KMS-11 (cell line): ENCODE data around the gene ACO1.

ENCODE experiments used
- H2AFZ ChIP-seq: fragments of 200-600 bp; sonication (generic); 2 replicates; pipeline ENCODE4 v1.6.1; 2016; ENCODE audit warnings: antibody characterized with exemption, mixed run types, low read depth
- H3K27ac ChIP-seq: fragments of 200-600 bp; sonication (generic); 2 replicates; pipeline ENCODE4 v1.6.1; 2016; ENCODE audit warnings: mild to moderate bottlenecking, mixed run types
- H3K27me3 ChIP-seq: fragments of 200-600 bp; sonication (generic); 2 replicates; pipeline ENCODE4 v1.6.1; 2017; ENCODE audit warnings: mild to moderate bottlenecking, low read depth, mixed run types, moderate library complexity; ENCODE audit not compliant: insufficient read depth
- H3K36me3 ChIP-seq: fragments of 200-600 bp; sonication (generic); 2 replicates; pipeline ENCODE4 v1.6.1; 2017; ENCODE audit warnings: mild to moderate bottlenecking, mixed run types; ENCODE audit not compliant: insufficient read depth
- H3K4me1 ChIP-seq: fragments of 200-600 bp; sonication (generic); 2 replicates; pipeline ENCODE4 v1.6.1; 2016; ENCODE audit warnings: mild to moderate bottlenecking, low read depth, mixed run types; ENCODE audit not compliant: poor library complexity, severe bottlenecking
- H3K4me2 ChIP-seq: fragments of 200-600 bp; sonication (generic); 2 replicates; pipeline ENCODE4 v1.7.0; 2016; ENCODE audit warnings: mild to moderate bottlenecking, mixed run types
- H3K4me3 ChIP-seq: fragments of 200-600 bp; sonication (generic); IDR thresholded peaks from 2 replicates; pipeline ENCODE4 v1.6.1; 2017; ENCODE audit warnings: low read depth, low read length, mixed read lengths; ENCODE audit not compliant: insufficient read depth
- H3K79me2 ChIP-seq: fragments of 200-600 bp; sonication (generic); 2 replicates; pipeline ENCODE4 v1.6.1; 2016; ENCODE audit warnings: low read depth, mixed run types; ENCODE audit not compliant: insufficient read depth
- H3K9ac ChIP-seq: fragments of 200-600 bp; sonication (generic); 2 replicates; pipeline ENCODE4 v1.6.1; 2016; ENCODE audit warnings: mild to moderate bottlenecking, mixed run types
- H4K20me1 ChIP-seq: fragments of 200-600 bp; sonication (generic); 2 replicates; pipeline ENCODE4 v1.6.1; 2016; ENCODE audit warnings: mild to moderate bottlenecking, mixed run types; ENCODE audit not compliant: insufficient read depth
- TF ChIP-seq, protein P1 (sequence below): fragments of 200-600 bp; sonication (generic); conservative IDR thresholded peaks from 2 replicates; pipeline ENCODE4 v1.6.1; 2017; ENCODE audit warnings: low read depth, mild to moderate bottlenecking, antibody characterized with exemption, low read length, moderate library complexity, mixed read lengths

ACO1 gene

DNA sequence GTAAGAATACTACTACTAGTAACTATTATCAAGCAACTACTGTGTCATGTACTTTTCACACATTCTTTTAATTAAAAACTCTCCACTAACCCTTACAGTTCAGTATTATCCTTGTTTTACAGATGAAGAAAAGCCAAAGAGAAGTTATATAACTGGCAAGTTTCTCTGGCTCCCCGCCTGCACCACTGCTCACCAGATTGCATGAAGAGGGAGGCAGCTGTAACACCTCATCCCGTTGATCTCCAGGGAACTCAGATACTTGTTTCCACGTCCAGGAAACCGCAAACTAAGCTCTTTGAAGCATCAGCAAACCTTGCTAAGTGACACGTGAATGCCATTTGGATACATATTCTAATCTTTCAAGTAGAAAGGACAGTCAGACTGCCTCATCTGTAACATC, 71.3 kb downstream of the ACO1 start:
- TF ChIP-seq, protein P1, sequence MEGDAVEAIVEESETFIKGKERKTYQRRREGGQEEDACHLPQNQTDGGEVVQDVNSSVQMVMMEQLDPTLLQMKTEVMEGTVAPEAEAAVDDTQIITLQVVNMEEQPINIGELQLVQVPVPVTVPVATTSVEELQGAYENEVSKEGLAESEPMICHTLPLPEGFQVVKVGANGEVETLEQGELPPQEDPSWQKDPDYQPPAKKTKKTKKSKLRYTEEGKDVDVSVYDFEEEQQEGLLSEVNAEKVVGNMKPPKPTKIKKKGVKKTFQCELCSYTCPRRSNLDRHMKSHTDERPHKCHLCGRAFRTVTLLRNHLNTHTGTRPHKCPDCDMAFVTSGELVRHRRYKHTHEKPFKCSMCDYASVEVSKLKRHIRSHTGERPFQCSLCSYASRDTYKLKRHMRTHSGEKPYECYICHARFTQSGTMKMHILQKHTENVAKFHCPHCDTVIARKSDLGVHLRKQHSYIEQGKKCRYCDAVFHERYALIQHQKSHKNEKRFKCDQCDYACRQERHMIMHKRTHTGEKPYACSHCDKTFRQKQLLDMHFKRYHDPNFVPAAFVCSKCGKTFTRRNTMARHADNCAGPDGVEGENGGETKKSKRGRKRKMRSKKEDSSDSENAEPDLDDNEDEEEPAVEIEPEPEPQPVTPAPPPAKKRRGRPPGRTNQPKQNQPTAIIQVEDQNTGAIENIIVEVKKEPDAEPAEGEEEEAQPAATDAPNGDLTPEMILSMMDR: no peak
- Histone ChIP-seq H3K27me3 (no peaks in the 10 kb centered on the region), H3K36me3 (no peaks in the 10 kb centered on the region), H3K4me3 (no peak overlapping the region), H3K4me1 (no peaks in the 10 kb centered on the region), H3K27ac (no peak overlapping the region), H3K79me2 (no peaks in the 10 kb centered on the region), H3K4me2 (no peak overlapping the region), H2AFZ (no peak overlapping the region), H4K20me1 (no peaks in the 10 kb centered on the region), H3K9ac (no peak overlapping the region)

DNA sequence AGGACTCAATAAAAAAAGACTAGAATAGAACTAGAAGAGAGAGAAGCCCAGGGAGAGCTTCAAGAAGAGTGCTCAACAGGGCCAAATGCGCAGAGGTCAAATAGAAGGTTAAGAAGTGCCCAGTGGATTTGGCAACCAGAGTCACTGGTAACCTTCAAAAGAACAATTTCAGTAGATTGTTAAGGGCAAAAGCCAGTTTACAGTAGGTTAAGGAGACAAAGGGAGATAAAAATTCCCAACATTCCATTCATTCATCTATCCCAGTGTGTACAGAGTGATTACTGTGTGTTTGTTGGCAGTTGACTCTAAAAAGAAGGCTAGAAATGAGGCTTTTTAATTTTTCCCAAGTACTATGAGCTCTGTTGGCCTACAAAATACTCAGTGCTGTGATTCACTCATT, 72.1 kb downstream of the ACO1 start:
- TF ChIP-seq, protein P1: no peak
- H3K36me3 ChIP-seq: no peaks in the 10 kb centered on the region
- H2AFZ ChIP-seq: no peak overlapping the region
- H3K9ac ChIP-seq: no peak overlapping the region
- no peaks in the 10 kb centered on the region for H4K20me1 ChIP-seq
- H3K27ac ChIP-seq: no peak overlapping the region
- H3K4me2 ChIP-seq: no peak overlapping the region
- no peaks in the 10 kb centered on the region for H3K27me3 ChIP-seq
- no peaks in the 10 kb centered on the region for H3K4me1 ChIP-seq
- no peaks in the 10 kb centered on the region for H3K79me2 ChIP-seq
- no peak overlapping the region for H3K4me3 ChIP-seq

DNA sequence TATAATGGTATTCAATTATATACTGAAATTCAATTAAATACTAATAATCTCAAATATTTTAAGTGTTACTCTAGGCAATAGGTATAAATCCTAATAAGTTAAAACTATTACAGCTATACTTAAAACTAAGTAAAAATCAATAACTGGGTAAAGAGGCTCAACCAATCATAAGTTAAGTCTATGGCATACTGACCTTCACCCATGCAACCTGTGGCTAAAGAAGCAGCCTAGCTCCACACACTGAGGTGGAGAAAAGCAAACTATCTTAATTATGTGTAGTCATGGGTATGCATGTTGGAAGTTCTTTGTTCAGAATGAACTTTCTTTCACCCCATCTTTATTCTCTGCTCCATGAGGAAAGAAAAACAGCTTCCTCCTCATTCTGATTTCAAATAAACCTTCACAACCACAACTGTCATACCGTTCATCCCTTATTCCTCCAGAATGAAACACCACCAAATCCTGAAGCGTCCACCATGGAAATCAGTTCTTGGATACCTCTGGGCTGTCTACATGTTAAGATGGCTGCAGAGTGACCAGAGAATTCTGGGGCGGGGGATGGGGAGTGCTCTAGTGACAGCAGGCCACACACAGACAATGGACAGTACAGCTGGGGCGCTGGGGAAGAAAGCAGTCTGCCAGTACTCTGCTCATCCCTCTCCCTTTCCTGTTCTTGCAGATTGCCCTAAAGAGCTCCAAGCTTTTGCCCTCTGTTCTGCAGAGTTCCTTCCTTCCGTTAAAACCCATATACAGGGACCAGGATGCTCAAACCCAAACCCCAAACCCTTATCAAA, 79.3 kb downstream of the ACO1 start:
- TF ChIP-seq, protein P1: no peak
- no peak overlapping the region for H3K27ac ChIP-seq
- H3K4me1 ChIP-seq: no peaks in the 10 kb centered on the region
- H3K36me3 ChIP-seq: no peaks in the 10 kb centered on the region
- H4K20me1 ChIP-seq: no peaks in the 10 kb centered on the region
- no peaks in the 10 kb centered on the region for H3K27me3 ChIP-seq
- no peak overlapping the region for H3K9ac ChIP-seq
- no peak overlapping the region for H3K4me3 ChIP-seq
- no peak overlapping the region for H3K4me2 ChIP-seq
- no peak overlapping the region for H2AFZ ChIP-seq
- no peaks in the 10 kb centered on the region for H3K79me2 ChIP-seq

DNA sequence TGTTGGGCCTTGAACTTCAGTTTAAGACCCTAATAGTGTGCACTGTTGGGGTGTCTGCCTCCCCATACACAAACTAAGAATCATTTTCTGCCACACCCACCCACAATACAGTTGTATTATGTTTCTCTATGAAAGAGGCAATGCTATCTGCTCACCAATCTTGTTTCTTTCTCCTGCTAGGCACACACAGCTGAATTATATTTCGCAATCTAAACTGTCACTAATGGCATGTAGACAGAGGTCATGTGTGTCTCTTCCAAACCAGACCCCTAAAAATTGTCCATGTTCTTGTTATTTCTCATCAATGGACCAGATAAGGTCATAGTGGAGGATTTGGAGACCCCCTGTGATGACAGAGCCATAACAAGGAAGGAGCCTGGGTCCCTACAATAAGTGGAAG, 84.3 kb downstream of the ACO1 start:
- no peaks in the 10 kb centered on the region for H3K4me1 ChIP-seq
- no peak overlapping the region for H3K4me3 ChIP-seq
- H3K79me2 ChIP-seq: no peaks in the 10 kb centered on the region
- no peaks in the 10 kb centered on the region for H3K36me3 ChIP-seq
- H3K9ac ChIP-seq: no peak overlapping the region
- H3K27ac ChIP-seq: no peak overlapping the region
- no peaks in the 10 kb centered on the region for H4K20me1 ChIP-seq
- H3K4me2 ChIP-seq: no peak overlapping the region
- TF ChIP-seq, protein P1: no peak
- no peaks in the 10 kb centered on the region for H3K27me3 ChIP-seq
- H2AFZ ChIP-seq: no peak overlapping the region
